ENCODE data around the gene SVEP1. TPM values are rescaled to one million over a fixed set of nuclear protein-coding genes. Genes with fewer than 3 reads are reported as not detected.

Gene SVEP1
- total RNA-seq, 2 donors from 2014 or later = 0.44 to 0.46 TPM

DNA sequence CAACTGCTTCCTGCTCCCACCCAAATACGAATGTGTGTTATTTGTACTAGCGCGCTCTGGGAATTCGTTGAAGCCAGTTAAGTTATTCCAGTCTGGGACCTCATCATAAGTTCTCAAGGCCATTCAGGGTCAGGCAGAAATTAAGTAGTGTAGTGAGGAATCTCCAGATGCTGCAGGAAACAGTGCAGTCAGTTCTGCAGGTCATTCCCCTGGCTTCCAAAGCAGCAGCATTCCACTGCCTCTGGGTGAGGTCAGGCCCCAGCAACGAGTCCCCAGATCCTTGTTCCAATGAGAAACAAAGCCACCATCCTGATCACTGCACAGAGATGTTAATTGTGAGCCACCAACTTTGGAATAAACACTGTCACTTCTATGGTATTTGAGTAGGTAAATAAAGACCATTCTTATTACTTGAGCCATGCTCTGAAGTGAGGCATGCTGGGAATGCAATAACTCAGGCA lies 33.1 kb downstream of the SVEP1 start:
- H3K4me1 Mint-ChIP-seq = peaks cover 2% of the 10 kb centered on the region
- no peaks in the 10 kb centered on the region for H3K27me3 Mint-ChIP-seq (ENCODE audit: insufficient read depth)
- WGBS, 2 experiments (ENCODE audit: insufficient coverage in 1 of 2, insufficient read length in 1 of 2) = 84 to 87% methylated on average over 5 of the region's 5 CpGs
- DNase-seq = peak; percentile 46
- Histone ChIP-seq H3K9me3 (ENCODE audit: control insufficient read depth, low read length) (no peaks in the 10 kb centered on the region), H3K27me3 (ENCODE audit: control insufficient read depth, insufficient read depth, low read length, poor library complexity, severe bottlenecking) (no peaks in the 10 kb centered on the region), H3K4me3 (ENCODE audit: low read length) (no peak overlapping the region), H3K9ac (ENCODE audit: extremely low read depth, low read length, poor library complexity, severe bottlenecking) (no peak overlapping the region), H3K36me3 (ENCODE audit: control insufficient read depth, insufficient read depth, low read length) (no peaks in the 10 kb centered on the region), H3K4me1 (ENCODE audit: control insufficient read depth, insufficient read depth, low read length) (peaks cover 4% of the 10 kb centered on the region), H3K27ac (ENCODE audit: low read depth, low read length) (no peak overlapping the region)
- TF ChIP-seq CTCF (conservative IDR thresholded peaks at IDR 0.05) = no peak
- H3K4me3 Mint-ChIP-seq = no peak overlapping the region
- H3K9me3 Mint-ChIP-seq = no peaks in the 10 kb centered on the region
- H3K36me3 Mint-ChIP-seq (ENCODE audit: low read depth) = no peaks in the 10 kb centered on the region
- no peak overlapping the region for H3K27ac Mint-ChIP-seq

- Histone ChIP-seq H3K27ac (ENCODE audit: low read depth, low read length) (no peak overlapping the region), H3K27me3 (ENCODE audit: control insufficient read depth, insufficient read depth, low read length, poor library complexity, severe bottlenecking) (no peaks in the 10 kb centered on the region)
Measured at GRCh38 chr9:110545705-110546104, 33.8 kb downstream of the SVEP1 start.

GRCh38 chr9:110543631-110544051 lies 35.9 kb downstream of the SVEP1 start:
- no peak overlapping the region for H3K27ac ChIP-seq (ENCODE audit: low read depth, low read length)
- no peak overlapping the region for H3K27ac Mint-ChIP-seq
- no peaks in the 10 kb centered on the region for H3K27me3 ChIP-seq (ENCODE audit: control insufficient read depth, insufficient read depth, low read length, poor library complexity, severe bottlenecking)
- peak; percentile 65 for DNase-seq
- no peaks in the 10 kb centered on the region for H3K9me3 Mint-ChIP-seq
- no peaks in the 10 kb centered on the region for H3K36me3 Mint-ChIP-seq (ENCODE audit: low read depth)
- H3K9ac ChIP-seq (ENCODE audit: extremely low read depth, low read length, poor library complexity, severe bottlenecking) = no peak overlapping the region
- no peak for TF ChIP-seq CTCF (conservative IDR thresholded peaks at IDR 0.05)
- no peaks in the 10 kb centered on the region for H3K27me3 Mint-ChIP-seq (ENCODE audit: insufficient read depth)
- 76% methylated on average over 2 of the region's 2 CpGs; no CpG with 5 or more reads in 1 of the 2 experiments for WGBS, 2 experiments (ENCODE audit: insufficient coverage in 1 of 2, insufficient read length in 1 of 2)
- H3K4me3 Mint-ChIP-seq = no peak overlapping the region
- H3K36me3 ChIP-seq (ENCODE audit: control insufficient read depth, insufficient read depth, low read length) = no peaks in the 10 kb centered on the region
- H3K4me3 ChIP-seq (ENCODE audit: low read length) = no peak overlapping the region
- no peaks in the 10 kb centered on the region for H3K4me1 Mint-ChIP-seq
- peaks cover 4% of the 10 kb centered on the region for H3K4me1 ChIP-seq (ENCODE audit: control insufficient read depth, insufficient read depth, low read length)
- H3K9me3 ChIP-seq (ENCODE audit: control insufficient read depth, low read length) = no peaks in the 10 kb centered on the region

More at GRCh38 chr9:110545705-110546104, 33.8 kb downstream of the SVEP1 start:
- no peaks in the 10 kb centered on the region for H3K9me3 ChIP-seq (ENCODE audit: control insufficient read depth, low read length)
- peaks cover 2% of the 10 kb centered on the region for H3K4me1 Mint-ChIP-seq
- no peaks in the 10 kb centered on the region for H3K9me3 Mint-ChIP-seq
- H3K4me3 ChIP-seq (ENCODE audit: low read length) = no peak overlapping the region
- no peak overlapping the region for H3K27ac Mint-ChIP-seq
- no peak overlapping the region for H3K9ac ChIP-seq (ENCODE audit: extremely low read depth, low read length, poor library complexity, severe bottlenecking)
- WGBS, 2 experiments (ENCODE audit: insufficient coverage in 1 of 2, insufficient read length in 1 of 2) = 60 to 89% methylated on average over 1 to 2 of the region's 2 CpGs
- no peaks in the 10 kb centered on the region for H3K27me3 Mint-ChIP-seq (ENCODE audit: insufficient read depth)
- peaks cover 4% of the 10 kb centered on the region for H3K4me1 ChIP-seq (ENCODE audit: control insufficient read depth, insufficient read depth, low read length)
- H3K4me3 Mint-ChIP-seq = no peak overlapping the region
- no peak for TF ChIP-seq CTCF (conservative IDR thresholded peaks at IDR 0.05)
- DNase-seq = no peak
- no peaks in the 10 kb centered on the region for H3K36me3 Mint-ChIP-seq (ENCODE audit: low read depth)
- H3K36me3 ChIP-seq (ENCODE audit: control insufficient read depth, insufficient read depth, low read length) = no peaks in the 10 kb centered on the region
